VCaP (cell line): Measurements from ENCODE around the gene SUFU.

Source experiments
- H3K27ac ChIP-seq: fragments of 450-650 bp; 2 replicates; pipeline ENCODE4 v1.5.1; 2017
- CTCF ChIP-seq: fragments of 450-650 bp; conservative IDR thresholded peaks from 2 replicates; pipeline ENCODE4 v1.5.1; 2017; ENCODE audit warnings: mild to moderate bottlenecking, moderate library complexity

SUFU gene

GRCh38 chr10:102491136-102491535 lies 12.6 kb upstream of the SUFU start:
- H3K27ac ChIP-seq = no peak overlapping the region
- no peak for TF ChIP-seq CTCF

- TF ChIP-seq CTCF = no peak
- no peak overlapping the region for H3K27ac ChIP-seq
Observed at GRCh38 chr10:102492344-102492939, 11.3 kb upstream of the SUFU start.

DNA sequence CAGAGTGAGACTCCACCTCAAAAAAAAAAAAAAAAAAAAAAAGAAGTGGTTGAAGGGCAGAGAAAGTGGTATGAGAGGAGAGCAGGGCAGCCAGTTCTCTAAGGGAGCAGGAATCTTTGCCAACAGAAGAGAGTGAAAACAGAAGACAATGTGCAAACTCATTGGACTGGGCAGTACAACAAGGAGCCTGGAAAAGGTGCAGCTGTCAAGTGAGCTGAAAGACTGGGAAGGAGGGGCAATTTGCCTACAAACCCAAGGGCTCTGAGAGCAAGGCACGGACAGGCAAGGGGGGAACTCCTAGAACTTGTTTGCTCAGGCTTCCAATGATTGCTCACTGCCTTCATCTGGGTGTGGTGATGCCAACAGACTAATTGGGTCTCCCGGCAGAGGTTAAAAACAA lies 10.8 kb upstream of the SUFU start:
- peak overlapping the region; percentile 15; the same call in 1 of the 2 replicates for H3K27ac ChIP-seq
- TF ChIP-seq CTCF = no peak

DNA sequence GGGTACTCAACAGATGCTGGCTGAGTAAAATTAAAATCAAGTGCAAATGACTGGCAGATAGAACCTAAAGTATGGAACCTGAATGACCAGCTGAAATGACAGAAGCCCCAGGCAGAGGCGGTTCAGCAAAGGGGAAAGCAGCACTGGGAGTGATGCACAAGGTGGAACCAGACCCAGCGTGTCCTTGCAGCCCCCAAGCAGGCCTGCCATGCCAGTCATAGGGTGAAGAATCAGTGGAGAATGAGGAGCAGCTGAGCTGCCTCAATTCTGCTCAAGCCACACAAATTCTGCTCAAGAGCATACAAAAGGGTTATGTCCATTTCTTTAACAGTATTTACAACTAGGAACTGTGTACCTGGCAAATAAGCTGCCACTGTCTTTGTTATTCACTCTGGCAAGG lies 10.0 kb upstream of the SUFU start:
- TF ChIP-seq CTCF = no peak
- H3K27ac ChIP-seq = peak overlapping the region; percentile 15; the same call in 1 of the 2 replicates

DNA sequence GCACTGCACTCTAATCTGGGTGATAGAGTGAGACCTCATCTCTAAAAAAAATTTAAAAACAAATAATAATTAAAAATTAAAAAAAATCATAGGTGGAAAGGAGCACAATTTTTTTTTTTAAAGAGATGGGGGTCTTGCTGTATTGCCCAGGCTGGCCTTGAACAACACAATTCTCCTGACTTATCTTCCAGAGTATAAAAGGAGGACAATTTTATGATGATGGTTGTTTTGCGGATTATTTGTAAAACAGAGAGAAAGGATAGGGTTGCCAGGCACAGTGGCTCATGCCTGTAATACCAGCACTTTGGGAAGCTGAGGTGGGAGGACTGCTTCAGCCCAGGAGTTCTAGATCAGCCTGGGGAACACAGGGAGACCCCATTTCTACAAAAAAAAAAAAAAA lies 6.2 kb upstream of the SUFU start:
- TF ChIP-seq CTCF = no peak
- H3K27ac ChIP-seq = peak overlapping the region; percentile 90; the same call in 1 of the 2 replicates

GRCh38 chr10:102499356-102499755 lies 4.4 kb upstream of the SUFU start:
- TF ChIP-seq CTCF = no peak
- peak overlapping the region; percentile 90 for H3K27ac ChIP-seq

GRCh38 chr10:102500686-102501085 lies 3.1 kb upstream of the SUFU start:
- peak overlapping the region; percentile 90 for H3K27ac ChIP-seq

- H3K27ac ChIP-seq = peak overlapping the region; percentile 90
- no peak for TF ChIP-seq CTCF
Observed at GRCh38 chr10:102501201-102502028, 2.4 kb upstream of the SUFU start.
